LNCaP clone FGC (cell line): Measurements from ENCODE around the gene MAPK6.
"Not testable (repeated sequence)": the region's sequence is repeated elsewhere in the genome, so short reads cannot be mapped to it uniquely, and the experiment has no call there.

Experiments
- DNase-seq: peaks from one replicate; pipeline ENCODE4 v3.0.0-alpha.2; 2011; ENCODE audit warnings: low read depth
- H3K4me3 ChIP-seq: 2 replicates; pipeline ENCODE4 v1.5.1; 2011; ENCODE audit warnings: mild to moderate bottlenecking, low read depth, low read length, control low read depth
- CTCF ChIP-seq: IDR thresholded peaks from 2 replicates; pipeline ENCODE4 v1.5.1; 2012; ENCODE audit warnings: mild to moderate bottlenecking; ENCODE audit not compliant: control insufficient read depth, insufficient read depth; ENCODE audit errors: extremely low read depth

Gene MAPK6

GRCh38 chr15:52076889-52077781 is 58.1 kb downstream of the MAPK6 start:
- no peak for DNase-seq
- no peak overlapping the region for H3K4me3 ChIP-seq
- TF ChIP-seq CTCF: no peak

GRCh38 chr15:52078197-52078875 is 59.3 kb downstream of the MAPK6 start:
- no peak for TF ChIP-seq CTCF

GRCh38 chr15:52078876-52079700 is 60.1 kb downstream of the MAPK6 start:
- DNase-seq: no peak
- no peak overlapping the region for H3K4me3 ChIP-seq
- TF ChIP-seq CTCF: peak; percentile 92

More at GRCh38 chr15:52078197-52078875, 59.3 kb downstream of the MAPK6 start:
- no peak overlapping the region for H3K4me3 ChIP-seq
- DNase-seq: no peak

- TF ChIP-seq CTCF: no peak
- no peak overlapping the region for H3K4me3 ChIP-seq
- DNase-seq: no peak
Observed at GRCh38 chr15:52080031-52080430, 61.0 kb downstream of the MAPK6 start.

GRCh38 chr15:52080706-52081392 is 61.8 kb downstream of the MAPK6 start:
- no peak overlapping the region for H3K4me3 ChIP-seq
- DNase-seq: no peak
- TF ChIP-seq CTCF: no peak

- H3K4me3 ChIP-seq: no peak overlapping the region
- no peak for DNase-seq
- TF ChIP-seq CTCF: no peak
Observed at GRCh38 chr15:52082197-52083036, 63.4 kb downstream of the MAPK6 start.

GRCh38 chr15:52083037-52083359 is 64.0 kb downstream of the MAPK6 start:
- DNase-seq: not testable (repeated sequence)

More at GRCh38 chr15:52083037-52083359, 64.0 kb downstream of the MAPK6 start:
- not testable (repeated sequence) for H3K4me3 ChIP-seq
